Measurements from ENCODE around the gene USP40.

The USP40 gene

DNA sequence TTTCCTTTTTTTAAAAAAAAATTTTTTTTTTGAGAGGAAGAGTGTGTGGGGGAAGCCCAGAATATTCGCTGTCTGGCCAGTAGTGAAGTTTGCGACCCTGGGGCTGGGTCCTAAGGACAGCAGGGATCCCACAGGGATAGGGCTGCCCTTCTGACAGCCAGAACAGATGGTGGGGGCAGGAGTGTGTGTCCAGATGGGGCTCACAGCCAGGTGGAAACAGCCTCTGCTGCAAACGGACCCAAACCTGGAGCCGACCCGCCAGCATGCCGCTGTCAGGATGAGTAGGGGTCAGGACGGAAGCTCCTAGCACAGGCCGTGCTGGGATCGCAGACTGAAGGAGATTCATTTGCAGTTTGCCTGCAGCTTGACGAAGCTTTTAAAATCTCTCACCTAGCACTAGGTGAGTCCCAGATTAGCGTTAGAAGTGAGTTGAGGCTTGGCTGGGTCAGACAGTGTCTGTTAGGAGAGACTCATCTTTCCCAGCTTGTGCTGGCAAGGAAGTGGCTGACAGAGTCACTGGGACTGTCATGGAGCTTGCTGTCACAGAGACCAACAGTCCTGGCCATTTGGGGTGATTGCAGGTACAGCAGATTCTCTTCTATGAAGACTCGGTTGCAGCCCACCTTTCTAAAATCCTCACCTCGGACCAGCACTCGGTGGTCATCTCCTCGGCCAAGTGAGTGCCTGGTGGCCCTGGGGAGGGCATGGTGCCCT, 118.9 kb downstream of the USP40 start:
- H3K9me3 ChIP-seq (ENCODE audit: control insufficient read depth, insufficient read depth, low read depth, low read length), result no peaks in the 10 kb centered on the region
- H3K4me1 ChIP-seq (ENCODE audit: control insufficient read depth, insufficient read depth, low read length), result no peaks in the 10 kb centered on the region
- H3K27ac ChIP-seq (ENCODE audit: extremely low read depth, low read depth, low read length), result no peak overlapping the region
- ChIA-PET POLR2A (no interaction called here), CTCF (interaction anchor here (0.5 to 1.1 kb wide), 7 partner anchors 13 to 594 kb away, joined by 3 to 4 read pairs (median 3); no protein-coding TSS in a partner anchor)
- H3K36me3 ChIP-seq (ENCODE audit: control insufficient read depth in 2 of 2, insufficient read depth in 1 of 2, low read length in 2 of 2), result peaks cover 3 to 82% of the 10 kb centered on the region in 2 experiments; a peak in 2 of 3 replicates
- H3K4me3 ChIP-seq (ENCODE audit: low read depth, low read length), result no peak overlapping the region
- TF ChIP-seq ZNF433 (tag by site-specific recombination; IDR thresholded peaks at IDR 0.05; ENCODE audit: low read depth), result no peak

DNA sequence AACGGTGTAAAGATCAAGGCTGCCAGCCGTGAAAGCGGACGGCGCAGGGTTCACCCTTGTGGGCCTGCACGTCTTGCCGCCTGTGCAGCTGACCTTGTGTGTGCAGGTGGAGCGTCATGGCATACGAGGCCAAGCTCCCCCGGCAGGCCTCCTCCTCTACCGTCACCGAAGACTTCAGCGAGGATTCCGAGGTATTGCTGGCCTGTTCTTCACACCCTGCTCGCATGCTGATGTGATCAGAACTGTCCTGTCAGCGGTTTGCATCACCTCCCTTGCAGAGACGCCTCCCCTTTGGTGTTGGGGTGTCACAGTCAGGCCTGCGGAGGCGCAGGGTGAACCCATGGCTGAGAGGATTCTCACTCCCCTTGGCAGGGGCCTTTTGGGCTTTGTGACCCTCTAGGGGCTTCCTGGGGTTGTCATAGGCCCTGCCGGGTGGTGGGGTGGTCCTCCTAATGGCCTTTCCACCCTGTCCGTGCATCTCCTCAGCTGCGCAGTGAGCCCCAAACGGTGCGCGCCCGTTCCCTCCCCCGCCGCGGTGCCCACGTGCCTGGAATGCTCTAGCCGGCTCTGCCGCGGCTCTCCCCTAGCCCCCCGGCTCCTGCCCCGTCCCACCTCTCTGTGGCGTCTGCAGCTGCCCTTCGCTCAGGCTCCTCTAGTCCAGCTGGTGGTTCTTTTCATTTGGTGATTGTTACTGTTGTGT, 119.8 kb downstream of the USP40 start:
- no peak for TF ChIP-seq ZNF274 (IDR thresholded peaks at IDR 0.05; ENCODE audit: low read length)
- no peak for TF ChIP-seq ZNF274 (tag by site-specific recombination; IDR thresholded peaks at IDR 0.05; ENCODE audit: borderline replicate concordance)
- TF ChIP-seq ZNF324 (tag by site-specific recombination; IDR thresholded peaks at IDR 0.05), result no peak
- TF ChIP-seq, protein P1, sequence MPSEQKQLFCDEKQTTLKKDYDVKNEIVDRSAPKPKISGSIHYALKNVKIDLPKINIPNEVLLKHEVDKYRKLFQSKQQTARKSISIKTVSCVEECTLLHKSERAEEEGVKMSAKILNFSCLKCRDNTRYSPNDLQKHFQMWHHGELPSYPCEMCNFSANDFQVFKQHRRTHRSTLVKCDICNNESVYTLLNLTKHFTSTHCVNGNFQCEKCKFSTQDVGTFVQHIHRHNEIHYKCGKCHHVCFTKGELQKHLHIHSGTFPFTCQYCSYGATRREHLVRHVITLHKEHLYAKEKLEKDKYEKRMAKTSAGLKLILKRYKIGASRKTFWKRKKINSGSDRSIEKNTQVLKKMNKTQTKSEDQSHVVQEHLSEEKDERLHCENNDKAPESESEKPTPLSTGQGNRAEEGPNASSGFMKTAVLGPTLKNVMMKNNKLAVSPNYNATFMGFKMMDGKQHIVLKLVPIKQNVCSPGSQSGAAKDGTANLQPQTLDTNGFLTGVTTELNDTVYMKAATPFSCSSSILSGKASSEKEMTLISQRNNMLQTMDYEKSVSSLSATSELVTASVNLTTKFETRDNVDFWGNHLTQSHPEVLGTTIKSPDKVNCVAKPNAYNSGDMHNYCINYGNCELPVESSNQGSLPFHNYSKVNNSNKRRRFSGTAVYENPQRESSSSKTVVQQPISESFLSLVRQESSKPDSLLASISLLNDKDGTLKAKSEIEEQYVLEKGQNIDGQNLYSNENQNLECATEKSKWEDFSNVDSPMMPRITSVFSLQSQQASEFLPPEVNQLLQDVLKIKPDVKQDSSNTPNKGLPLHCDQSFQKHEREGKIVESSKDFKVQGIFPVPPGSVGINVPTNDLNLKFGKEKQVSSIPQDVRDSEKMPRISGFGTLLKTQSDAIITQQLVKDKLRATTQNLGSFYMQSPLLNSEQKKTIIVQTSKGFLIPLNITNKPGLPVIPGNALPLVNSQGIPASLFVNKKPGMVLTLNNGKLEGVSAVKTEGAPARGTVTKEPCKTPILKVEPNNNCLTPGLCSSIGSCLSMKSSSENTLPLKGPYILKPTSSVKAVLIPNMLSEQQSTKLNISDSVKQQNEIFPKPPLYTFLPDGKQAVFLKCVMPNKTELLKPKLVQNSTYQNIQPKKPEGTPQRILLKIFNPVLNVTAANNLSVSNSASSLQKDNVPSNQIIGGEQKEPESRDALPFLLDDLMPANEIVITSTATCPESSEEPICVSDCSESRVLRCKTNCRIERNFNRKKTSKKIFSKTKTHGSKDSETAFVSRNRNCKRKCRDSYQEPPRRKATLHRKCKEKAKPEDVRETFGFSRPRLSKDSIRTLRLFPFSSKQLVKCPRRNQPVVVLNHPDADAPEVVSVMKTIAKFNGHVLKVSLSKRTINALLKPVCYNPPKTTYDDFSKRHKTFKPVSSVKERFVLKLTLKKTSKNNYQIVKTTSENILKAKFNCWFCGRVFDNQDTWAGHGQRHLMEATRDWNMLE (tag by site-specific recombination; conservative IDR thresholded peaks at IDR 0.05; ENCODE audit: low read depth), result no peak
- TF ChIP-seq KLF16 (tag by site-specific recombination; IDR thresholded peaks at IDR 0.05), result no peak
- TF ChIP-seq ZNF624 (tag by site-specific recombination; IDR thresholded peaks at IDR 0.05), result no peak
- TF ChIP-seq ZNF585B (tag by site-specific recombination; IDR thresholded peaks at IDR 0.05), result no peak
- TF ChIP-seq, protein P2, sequence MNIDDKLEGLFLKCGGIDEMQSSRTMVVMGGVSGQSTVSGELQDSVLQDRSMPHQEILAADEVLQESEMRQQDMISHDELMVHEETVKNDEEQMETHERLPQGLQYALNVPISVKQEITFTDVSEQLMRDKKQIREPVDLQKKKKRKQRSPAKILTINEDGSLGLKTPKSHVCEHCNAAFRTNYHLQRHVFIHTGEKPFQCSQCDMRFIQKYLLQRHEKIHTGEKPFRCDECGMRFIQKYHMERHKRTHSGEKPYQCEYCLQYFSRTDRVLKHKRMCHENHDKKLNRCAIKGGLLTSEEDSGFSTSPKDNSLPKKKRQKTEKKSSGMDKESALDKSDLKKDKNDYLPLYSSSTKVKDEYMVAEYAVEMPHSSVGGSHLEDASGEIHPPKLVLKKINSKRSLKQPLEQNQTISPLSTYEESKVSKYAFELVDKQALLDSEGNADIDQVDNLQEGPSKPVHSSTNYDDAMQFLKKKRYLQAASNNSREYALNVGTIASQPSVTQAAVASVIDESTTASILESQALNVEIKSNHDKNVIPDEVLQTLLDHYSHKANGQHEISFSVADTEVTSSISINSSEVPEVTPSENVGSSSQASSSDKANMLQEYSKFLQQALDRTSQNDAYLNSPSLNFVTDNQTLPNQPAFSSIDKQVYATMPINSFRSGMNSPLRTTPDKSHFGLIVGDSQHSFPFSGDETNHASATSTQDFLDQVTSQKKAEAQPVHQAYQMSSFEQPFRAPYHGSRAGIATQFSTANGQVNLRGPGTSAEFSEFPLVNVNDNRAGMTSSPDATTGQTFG (tag by site-specific recombination; IDR thresholded peaks at IDR 0.05; ENCODE audit: borderline replicate concordance), result no peak
- TF ChIP-seq ZFP3 (tag by site-specific recombination; IDR thresholded peaks at IDR 0.05; ENCODE audit: low read depth), result no peak
- TF ChIP-seq, protein P3, sequence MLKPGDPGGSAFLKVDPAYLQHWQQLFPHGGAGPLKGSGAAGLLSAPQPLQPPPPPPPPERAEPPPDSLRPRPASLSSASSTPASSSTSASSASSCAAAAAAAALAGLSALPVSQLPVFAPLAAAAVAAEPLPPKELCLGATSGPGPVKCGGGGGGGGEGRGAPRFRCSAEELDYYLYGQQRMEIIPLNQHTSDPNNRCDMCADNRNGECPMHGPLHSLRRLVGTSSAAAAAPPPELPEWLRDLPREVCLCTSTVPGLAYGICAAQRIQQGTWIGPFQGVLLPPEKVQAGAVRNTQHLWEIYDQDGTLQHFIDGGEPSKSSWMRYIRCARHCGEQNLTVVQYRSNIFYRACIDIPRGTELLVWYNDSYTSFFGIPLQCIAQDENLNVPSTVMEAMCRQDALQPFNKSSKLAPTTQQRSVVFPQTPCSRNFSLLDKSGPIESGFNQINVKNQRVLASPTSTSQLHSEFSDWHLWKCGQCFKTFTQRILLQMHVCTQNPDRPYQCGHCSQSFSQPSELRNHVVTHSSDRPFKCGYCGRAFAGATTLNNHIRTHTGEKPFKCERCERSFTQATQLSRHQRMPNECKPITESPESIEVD (tag by site-specific recombination; IDR thresholded peaks at IDR 0.05), result no peak
- TF ChIP-seq SP7 (tag by site-specific recombination; IDR thresholded peaks at IDR 0.05), result no peak
- TF ChIP-seq ZNF112 (tag by site-specific recombination; IDR thresholded peaks at IDR 0.05), result no peak
- TF ChIP-seq, protein P4, sequence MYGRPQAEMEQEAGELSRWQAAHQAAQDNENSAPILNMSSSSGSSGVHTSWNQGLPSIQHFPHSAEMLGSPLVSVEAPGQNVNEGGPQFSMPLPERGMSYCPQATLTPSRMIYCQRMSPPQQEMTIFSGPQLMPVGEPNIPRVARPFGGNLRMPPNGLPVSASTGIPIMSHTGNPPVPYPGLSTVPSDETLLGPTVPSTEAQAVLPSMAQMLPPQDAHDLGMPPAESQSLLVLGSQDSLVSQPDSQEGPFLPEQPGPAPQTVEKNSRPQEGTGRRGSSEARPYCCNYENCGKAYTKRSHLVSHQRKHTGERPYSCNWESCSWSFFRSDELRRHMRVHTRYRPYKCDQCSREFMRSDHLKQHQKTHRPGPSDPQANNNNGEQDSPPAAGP (tag by site-specific recombination; IDR thresholded peaks at IDR 0.05), result no peak
- TF ChIP-seq ZNF76 (tag by site-specific recombination; IDR thresholded peaks at IDR 0.05; ENCODE audit: borderline replicate concordance, low read depth), result no peak
- no peak for TF ChIP-seq ZNF473 (tag by site-specific recombination; IDR thresholded peaks at IDR 0.05)
- TF ChIP-seq ZNF654 (tag by site-specific recombination; IDR thresholded peaks at IDR 0.05; ENCODE audit: low read depth), result no peak
- TF ChIP-seq, protein P5, sequence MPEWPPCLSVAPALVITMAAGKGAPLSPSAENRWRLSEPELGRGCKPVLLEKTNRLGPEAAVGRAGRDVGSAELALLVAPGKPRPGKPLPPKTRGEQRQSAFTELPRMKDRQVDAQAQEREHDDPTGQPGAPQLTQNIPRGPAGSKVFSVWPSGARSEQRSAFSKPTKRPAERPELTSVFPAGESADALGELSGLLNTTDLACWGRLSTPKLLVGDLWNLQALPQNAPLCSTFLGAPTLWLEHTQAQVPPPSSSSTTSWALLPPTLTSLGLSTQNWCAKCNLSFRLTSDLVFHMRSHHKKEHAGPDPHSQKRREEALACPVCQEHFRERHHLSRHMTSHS (tag by site-specific recombination; IDR thresholded peaks at IDR 0.05), result no peak
- TF ChIP-seq PRDM1 (tag by site-specific recombination; IDR thresholded peaks at IDR 0.05), result no peak
- no peak for TF ChIP-seq ZNF571 (tag by site-specific recombination; IDR thresholded peaks at IDR 0.05)
- TF ChIP-seq ZNF174 (tag by site-specific recombination; IDR thresholded peaks at IDR 0.05), result no peak
- TF ChIP-seq ZFP41 (tag by site-specific recombination; IDR thresholded peaks at IDR 0.05; ENCODE audit: borderline replicate concordance), result no peak
- H3K27ac ChIP-seq (ENCODE audit: extremely low read depth, low read depth, low read length), result no peak overlapping the region
- peaks cover 0 to 76% of the 10 kb centered on the region in 2 experiments; a peak in 2 of 3 replicates for H3K36me3 ChIP-seq (ENCODE audit: control insufficient read depth in 2 of 2, insufficient read depth in 1 of 2, low read length in 2 of 2)
- POLR2A ChIA-PET, result no interaction called here
- no peak overlapping the region for H3K4me3 ChIP-seq (ENCODE audit: low read depth, low read length)
- no peaks in the 10 kb centered on the region for H3K4me1 ChIP-seq (ENCODE audit: control insufficient read depth, insufficient read depth, low read length)
- CTCF ChIA-PET, result interaction anchor here (0.6 to 0.9 kb wide), 2 partner anchors 418 to 594 kb away, joined by 3 read pairs; no protein-coding TSS in a partner anchor
- H3K9me3 ChIP-seq (ENCODE audit: control insufficient read depth, insufficient read depth, low read depth, low read length), result no peaks in the 10 kb centered on the region

All from HEK293 (cell line).